Kasumi-1 (cell line): ENCODE data around the gene IFT81.
"Not testable (repeated sequence)": the region's sequence is repeated elsewhere in the genome, so short reads cannot be mapped to it uniquely, and the experiment has no call there.

Source experiments
- DNase-seq, 2 experiments: peaks; one replicate each; lab custom pipeline; 2025; lab: John Stamatoyannopoulos, UW

The IFT81 gene

GRCh38 chr12:110108309-110109036 lies 15.7 kb upstream of the IFT81 start:
- no peak for DNase-seq

GRCh38 chr12:110109037-110109836 lies 14.9 kb upstream of the IFT81 start:
- DNase-seq = no peak

- no peak for DNase-seq
These were observed 14.2 kb upstream of the IFT81 start for GRCh38 chr12:110109837-110110535.

- no peak for DNase-seq
These were observed 12.5 kb upstream of the IFT81 start for GRCh38 chr12:110111476-110112334.

GRCh38 chr12:110112335-110112660 lies 11.9 kb upstream of the IFT81 start:
- DNase-seq = no peak

- no peak for DNase-seq
These were observed 9.6 kb upstream of the IFT81 start for GRCh38 chr12:110114528-110114937.

GRCh38 chr12:110115675-110116074 lies 8.5 kb upstream of the IFT81 start:
- DNase-seq = no peak

GRCh38 chr12:110116623-110117022 lies 7.5 kb upstream of the IFT81 start:
- no peak for DNase-seq

- not testable (repeated sequence) for DNase-seq
These were observed 6.9 kb upstream of the IFT81 start for GRCh38 chr12:110117210-110117609.

- no peak for DNase-seq
These were observed 6.0 kb upstream of the IFT81 start for GRCh38 chr12:110117956-110118685.

- no peak for DNase-seq
These were observed 1.2 kb upstream of the IFT81 start for GRCh38 chr12:110122929-110123328.

- no peak for DNase-seq
These were observed 263 bp upstream of the IFT81 start for GRCh38 chr12:110123919-110124268.

- DNase-seq = no peak
These were observed 2.4 kb downstream of the IFT81 start for GRCh38 chr12:110126557-110126956.

GRCh38 chr12:110134691-110135411 lies 10.7 kb downstream of the IFT81 start:
- no peak for DNase-seq

- DNase-seq = no peak
These were observed 11.6 kb downstream of the IFT81 start for GRCh38 chr12:110135806-110136205.

- no peak for DNase-seq
These were observed 13.6 kb downstream of the IFT81 start for GRCh38 chr12:110137786-110138185.

- DNase-seq = no peak
These were observed 17.2 kb downstream of the IFT81 start for GRCh38 chr12:110141389-110141788.

GRCh38 chr12:110146986-110147385 lies 22.8 kb downstream of the IFT81 start:
- DNase-seq = no peak

- no peak for DNase-seq
These were observed 25.0 kb downstream of the IFT81 start for GRCh38 chr12:110149086-110149660.

- DNase-seq = no peak
These were observed 32.6 kb downstream of the IFT81 start for GRCh38 chr12:110156766-110157165.
